22Rv1 (cell line): ENCODE results near the gene MIX23.

ENCODE experiments used
- CTCF ChIP-seq: fragments of 450-650 bp; IDR thresholded peaks from 2 replicates; pipeline ENCODE4 v1.5.1; 2017; ENCODE audit warnings: mild to moderate bottlenecking
- ZFX ChIP-seq: fragments of 450-650 bp; IDR thresholded peaks from 2 replicates; pipeline ENCODE4 v1.6.1; 2017; ENCODE audit warnings: antibody characterized with exemption, borderline replicate concordance

- no peak for TF ChIP-seq CTCF
- TF ChIP-seq ZFX: no peak
Observed at GRCh38 chr3:122406198-122406597, 23.2 kb upstream of the MIX23 start.
